GM21576 (cell line): ENCODE measurements around the gene ERBB3.
"Not testable (repeated sequence)": the region's sequence is repeated elsewhere in the genome, so short reads cannot be mapped to it uniquely, and the experiment has no call there.

Source experiments
- ATAC-seq: cut with Tn5 transposase; IDR thresholded peaks from one replicate; pipeline ENCODE4 v1.9.1; 2021; ENCODE audit warnings: mild to moderate bottlenecking, moderate library complexity; ENCODE audit not compliant: unreplicated experiment

ERBB3 gene

DNA sequence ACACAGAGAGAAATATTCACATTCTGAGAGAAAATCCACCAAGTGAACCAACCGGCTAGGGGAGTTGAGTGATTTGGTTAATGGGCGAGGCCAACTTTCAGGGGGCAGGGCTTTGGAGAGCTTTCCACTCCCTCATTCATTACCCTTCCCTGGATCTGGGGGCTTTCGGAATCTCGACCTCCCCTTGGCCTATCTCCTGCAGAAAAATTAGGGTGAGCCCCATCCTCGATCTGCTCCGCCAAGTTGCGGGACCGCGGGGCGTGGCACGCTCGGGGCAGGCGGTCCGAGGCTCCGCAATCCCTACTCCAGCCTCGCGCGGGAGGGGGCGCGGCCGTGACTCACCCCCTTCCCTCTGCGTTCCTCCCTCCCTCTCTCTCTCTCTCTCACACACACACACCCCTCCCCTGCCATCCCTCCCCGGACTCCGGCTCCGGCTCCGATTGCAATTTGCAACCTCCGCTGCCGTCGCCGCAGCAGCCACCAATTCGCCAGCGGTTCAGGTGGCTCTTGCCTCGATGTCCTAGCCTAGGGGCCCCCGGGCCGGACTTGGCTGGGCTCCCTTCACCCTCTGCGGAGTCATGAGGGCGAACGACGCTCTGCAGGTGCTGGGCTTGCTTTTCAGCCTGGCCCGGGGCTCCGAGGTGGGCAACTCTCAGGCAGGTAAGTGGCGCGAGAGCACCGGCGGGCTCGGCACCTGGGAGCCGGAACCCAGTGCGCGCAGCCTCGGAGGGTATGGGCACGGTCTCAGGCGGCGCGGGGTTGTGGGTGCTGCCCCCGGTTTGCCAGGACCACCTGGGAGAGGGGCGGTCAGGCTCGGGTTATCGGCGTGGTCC lies at the start of gene ERBB3:
TSS of gene ERBB3 (plus strand) at position 443 of the 833 bp plus-strand sequence. CDS start at position 579, 136 bp downstream.
- peak; percentile 32 for ATAC-seq

DNA sequence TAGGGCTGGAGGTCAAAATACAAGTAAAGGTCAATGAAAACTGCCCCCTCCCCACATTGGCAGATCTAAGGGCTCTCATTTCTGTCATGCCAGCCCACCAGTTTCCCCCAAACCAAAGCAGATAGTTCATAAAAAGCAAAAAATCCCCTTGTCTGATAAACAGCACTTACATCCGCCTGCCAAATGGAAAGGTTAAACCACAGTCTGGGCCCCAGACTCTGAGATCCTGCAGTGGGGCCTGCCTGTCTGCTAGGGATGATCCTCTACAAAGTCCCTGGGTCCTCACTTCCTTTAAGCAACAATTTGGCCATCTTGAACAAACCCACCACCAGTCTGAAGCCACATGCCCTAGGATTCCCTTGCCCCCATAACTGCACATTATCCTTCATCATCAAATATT lies 48.0 kb upstream of the ERBB3 start:
- ATAC-seq: no peak

DNA sequence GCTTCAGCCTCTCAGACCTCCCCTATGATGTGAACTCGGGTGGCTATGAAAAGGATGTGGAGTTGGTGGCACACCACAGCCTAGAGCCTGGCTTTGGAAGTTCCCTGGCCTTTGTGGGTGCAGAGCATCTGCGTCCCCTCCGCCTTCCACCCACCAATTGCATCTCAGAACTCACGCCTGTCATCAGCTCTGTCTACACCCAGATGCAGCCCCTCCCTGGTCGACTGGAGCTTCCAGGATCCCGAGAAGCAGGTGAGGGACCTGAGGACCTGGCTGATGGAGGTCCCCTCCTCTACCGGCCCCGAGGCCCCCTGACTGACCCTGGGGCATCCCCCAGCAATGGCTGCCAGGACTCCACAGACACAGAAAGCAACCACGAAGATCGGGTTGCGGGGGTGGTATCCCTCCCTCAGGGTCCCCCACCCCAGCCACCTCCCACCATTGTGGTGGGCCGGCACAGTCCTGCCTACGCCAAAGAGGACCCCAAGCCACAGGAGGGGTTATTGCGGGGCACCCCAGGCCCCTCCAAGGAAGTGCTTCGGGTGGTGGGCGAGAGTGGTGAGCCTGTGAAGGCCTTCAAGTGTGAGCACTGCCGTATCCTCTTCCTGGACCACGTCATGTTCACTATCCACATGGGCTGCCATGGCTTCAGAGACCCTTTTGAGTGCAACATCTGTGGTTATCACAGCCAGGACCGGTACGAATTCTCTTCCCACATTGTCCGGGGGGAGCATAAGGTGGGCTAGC lies 45.2 kb upstream of the ERBB3 start:
- ATAC-seq: no peak

DNA sequence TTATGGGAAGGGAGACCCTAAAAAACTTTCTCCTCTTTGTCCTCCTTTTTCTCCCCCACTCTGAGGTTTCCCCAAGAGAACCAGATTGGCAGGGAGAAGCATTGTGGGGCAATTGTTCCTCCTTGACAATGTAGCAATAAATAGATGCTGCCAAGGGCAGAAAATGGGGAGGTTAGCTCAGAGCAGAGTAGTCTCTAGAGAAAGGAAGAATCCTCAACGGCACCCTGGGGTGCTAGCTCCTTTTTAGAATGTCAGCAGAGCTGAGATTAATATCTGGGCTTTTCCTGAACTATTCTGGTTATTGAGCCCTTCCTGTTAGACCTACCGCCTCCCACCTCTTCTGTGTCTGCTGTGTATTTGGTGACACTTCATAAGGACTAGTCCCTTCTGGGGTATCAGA lies 42.8 kb upstream of the ERBB3 start:
- ATAC-seq: no peak

DNA sequence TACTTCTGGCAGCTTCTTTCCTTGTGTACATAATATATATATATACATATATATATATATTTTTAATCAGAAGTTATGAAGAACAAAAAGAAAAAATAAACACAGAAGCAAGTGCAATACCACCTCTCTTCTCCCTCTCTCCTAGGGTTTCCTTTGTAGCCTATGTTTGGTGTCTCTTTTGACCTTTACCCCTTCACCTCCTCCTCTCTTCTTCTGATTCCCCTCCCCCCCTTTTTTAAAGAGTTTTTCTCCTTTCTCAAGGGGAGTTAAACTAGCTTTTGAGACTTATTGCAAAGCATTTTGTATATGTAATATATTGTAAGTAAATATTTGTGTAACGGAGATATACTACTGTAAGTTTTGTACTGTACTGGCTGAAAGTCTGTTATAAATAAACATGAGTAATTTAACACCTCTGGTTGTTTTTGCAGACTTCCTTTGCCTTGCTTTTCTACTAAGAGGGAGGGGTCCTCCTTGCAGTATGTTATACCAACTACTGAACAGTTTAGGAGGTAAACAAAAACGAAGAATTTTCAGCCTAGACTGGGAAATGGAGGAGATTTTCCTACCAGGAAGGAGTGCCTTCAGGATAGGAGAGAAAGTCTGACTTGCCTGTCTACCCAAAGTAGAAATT lies 41.8 kb upstream of the ERBB3 start:
- no peak for ATAC-seq

DNA sequence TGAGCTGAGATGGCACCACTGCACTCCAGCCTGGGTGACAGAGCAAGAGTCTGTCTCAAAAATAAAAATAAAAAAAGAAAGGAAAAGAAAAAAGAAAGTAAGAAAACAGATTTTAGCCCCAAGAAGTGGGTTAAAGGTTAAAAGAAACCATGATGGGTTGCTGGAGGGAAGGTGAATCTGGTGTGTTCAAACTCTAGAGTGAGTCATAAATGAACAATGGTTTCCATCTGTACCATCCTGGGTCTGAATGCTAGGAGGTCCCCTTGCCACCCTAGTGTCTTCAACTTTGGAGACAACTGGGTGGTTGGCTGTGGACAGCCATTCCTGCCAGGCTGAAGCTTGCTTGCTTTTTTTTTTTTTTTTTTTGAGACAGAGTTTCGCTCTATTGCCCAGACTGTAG lies 39.8 kb upstream of the ERBB3 start:
- no peak for ATAC-seq

DNA sequence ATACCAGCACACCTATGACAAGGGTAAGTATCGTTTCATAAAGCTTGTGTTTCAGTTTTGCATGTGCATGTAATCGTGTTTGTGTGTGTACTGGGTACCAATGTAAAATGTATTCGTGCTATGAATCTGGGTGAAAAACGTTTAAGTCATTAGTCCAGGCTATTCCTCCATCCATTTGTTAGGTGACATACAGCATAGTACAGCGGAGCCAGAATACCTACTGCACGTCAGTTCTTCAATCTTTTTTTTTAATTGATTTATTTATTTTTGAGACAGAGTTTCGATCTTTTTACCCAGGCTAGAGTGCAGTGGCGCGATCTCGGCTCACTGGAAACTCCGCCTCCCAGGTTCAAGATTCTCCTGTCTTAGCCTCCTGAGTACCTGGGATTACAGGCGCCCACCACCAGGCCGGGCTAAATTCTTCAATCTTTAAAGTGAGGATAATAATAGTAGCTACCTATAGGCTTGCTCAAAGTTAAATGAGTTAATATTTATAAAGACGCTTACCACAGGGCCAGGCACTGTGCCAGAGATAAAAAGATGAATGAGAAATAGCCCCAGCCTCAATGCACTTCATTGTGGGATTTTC lies 38.9 kb upstream of the ERBB3 start:
- no peak for ATAC-seq

DNA sequence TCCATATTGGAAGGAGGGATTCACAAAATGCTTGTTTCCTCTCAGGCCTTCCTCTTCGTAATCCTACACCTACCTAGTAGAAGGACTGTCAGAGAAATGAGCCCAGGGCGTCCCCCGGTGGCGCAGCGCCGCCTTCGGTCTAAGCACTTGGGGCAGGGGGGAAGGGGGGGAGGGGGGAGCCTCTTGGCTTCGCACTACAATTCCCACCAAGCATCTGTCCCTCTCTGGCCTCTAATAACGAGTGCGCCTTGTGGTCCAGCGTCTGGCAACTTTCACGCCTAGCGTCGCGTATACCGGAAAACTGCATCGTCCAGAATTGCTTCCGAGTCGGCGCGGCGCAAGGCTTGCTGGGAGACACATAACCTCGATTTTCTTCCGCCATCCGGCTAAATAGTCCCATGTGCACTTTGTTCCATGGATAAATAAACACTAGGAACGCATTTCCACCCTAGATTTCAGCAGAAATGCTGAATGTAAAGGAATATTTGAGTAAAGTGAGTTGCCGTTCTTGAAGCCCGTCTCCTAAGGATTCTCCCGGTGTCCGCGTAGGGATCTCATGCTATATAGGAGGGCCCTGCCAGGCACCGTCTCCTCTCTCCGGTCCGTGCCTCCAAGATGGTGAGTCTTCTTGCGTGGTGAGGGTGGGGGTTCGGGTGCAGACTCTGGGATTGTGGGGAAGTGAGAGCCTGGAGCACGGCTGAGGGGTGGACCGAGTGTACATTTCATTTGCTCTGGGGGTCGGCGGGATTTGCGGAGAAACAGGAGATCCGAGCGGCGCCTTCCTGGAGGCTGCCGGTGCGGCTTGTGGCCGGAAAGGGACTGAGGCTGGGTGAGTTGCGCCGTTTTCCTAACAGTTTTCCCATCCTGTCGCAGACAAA lies 38.2 kb upstream of the ERBB3 start, which contains the start of gene RPS26:
TSS of gene RPS26 (plus strand) at position 367 of the 878 bp plus-strand sequence. CDS start at position 616, 249 bp downstream.
- ATAC-seq: peak; percentile 92

DNA sequence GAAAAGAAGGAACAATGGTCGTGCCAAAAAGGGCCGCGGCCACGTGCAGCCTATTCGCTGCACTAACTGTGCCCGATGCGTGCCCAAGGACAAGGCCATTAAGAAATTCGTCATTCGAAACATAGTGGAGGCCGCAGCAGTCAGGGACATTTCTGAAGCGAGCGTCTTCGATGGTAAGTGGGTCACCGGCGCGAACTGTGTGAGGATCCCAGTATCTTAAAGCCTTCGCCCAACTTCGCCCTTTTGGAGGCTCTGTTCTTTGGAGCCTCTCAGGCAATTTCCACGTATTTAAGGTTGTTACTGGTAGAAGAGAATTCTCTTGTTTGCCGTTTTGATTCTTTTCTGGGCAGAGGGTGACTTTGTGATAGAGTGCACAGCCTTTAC lies 37.5 kb upstream of the ERBB3 start:
- not testable (repeated sequence) for ATAC-seq

DNA sequence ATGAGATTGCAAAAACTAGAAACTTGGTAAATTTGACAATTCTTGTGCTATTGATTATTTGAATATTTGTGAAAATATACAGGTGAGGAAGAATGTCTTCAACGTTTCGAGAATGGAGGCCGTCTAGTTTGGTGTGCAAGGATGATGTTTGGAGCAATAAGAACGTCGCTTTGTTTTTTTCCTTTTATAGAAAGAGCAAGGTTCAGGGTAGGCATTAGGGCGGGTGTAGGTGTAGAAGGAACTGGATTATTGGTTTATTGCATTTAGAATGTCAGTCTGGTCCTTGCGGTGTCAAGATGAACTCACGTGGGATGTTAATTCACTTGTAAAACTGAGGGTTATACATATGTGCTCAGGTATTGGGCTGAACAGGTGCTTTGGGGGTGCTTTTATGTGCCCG lies 37.1 kb upstream of the ERBB3 start:
- ATAC-seq: no peak

DNA sequence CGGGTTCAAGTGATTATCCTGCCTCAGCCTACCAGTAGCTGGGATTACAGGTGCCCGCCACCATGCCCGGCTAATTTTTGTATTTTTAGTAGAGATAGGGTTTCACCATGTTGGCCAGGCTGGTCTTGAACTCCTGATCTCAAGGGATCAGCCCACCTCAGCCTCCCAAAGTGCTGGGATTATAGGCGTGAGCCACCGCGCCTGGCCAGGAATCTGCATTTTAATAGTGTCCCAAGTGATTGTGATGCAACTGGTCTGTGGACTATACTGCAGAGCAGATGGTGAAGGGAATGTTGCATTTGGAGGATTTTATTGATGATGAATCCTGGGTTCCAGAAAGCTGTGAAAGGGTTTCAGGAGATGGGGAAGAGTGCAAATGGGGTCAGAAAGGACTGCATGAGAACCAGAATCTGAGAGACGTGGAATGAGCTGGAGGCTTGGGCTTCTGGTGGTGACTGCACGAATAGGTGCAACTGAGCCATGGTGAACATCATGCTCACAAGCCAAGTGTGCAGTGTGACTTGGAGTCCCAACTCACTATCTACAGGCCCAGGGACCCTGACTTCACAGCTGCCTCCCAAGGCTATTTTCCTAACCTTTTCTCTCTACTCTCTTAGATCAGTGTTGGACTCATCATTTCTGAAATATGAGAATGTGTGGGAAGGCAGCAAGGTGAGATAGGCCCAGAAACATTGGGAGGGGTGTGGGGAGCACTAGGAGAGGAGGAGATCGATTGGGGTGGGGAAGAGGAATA lies 33.8 kb upstream of the ERBB3 start:
- no peak for ATAC-seq

DNA sequence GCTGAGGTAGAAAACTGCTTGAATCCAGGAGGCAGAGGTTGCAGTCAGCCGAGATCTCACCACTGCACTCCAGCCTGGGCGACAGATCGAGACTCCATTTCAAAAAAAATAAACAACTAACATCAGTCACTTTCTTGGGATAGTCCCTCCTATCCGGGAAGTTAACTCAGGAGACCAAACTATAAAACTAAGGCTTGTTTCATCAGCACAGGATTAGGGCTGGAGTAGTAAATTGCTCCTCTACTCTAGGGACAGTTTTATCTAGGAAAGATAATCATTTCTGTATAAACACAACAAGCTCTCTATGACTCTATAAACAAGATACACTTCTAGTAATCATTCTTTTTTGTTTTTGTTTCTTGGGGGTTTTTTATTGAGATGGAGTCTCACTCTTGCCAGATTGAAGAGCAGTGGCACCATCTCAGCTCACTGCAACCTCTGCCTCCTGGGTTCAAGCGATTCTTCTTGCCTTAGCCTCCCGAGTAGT lies 26.5 kb upstream of the ERBB3 start:
- ATAC-seq: no peak

DNA sequence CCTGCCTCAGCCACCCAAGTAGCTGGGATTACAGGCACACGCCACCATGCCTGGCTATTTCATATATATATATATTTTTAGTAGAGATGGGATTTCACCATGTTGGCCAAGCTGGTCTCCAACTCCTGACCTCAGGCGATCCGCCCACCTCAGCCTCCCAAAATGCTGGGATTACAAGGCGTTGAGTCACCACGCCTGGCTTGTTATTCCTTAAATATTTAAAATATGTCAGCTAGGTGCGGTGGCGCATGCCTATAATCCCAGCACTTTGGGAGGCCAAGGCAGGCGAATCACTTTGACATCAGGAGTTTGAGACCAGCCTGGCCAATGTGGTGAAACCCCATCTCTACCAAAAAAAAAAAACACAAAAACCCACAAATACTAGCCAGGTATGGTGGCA lies 20.0 kb upstream of the ERBB3 start:
- ATAC-seq: not testable (repeated sequence)

DNA sequence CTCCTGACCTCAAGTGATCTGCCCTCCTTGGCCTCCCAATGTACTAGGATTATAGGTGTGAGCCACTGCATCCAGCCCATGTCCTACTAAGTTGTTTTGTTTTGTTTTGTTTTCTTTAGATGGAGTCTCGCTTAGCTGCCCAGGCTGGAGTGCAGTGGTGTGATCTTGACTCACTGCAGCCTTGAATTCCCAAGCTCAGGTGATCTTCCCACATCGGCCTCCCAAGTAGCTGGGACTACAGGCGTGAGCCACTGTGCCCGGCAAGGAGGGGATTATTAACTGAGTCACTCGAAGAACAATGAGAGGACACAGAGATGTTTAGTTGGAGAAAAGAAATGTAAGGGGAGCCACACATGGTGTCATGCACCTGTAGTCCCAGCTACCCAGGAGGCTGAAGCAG lies 18.0 kb upstream of the ERBB3 start:
- no peak for ATAC-seq

DNA sequence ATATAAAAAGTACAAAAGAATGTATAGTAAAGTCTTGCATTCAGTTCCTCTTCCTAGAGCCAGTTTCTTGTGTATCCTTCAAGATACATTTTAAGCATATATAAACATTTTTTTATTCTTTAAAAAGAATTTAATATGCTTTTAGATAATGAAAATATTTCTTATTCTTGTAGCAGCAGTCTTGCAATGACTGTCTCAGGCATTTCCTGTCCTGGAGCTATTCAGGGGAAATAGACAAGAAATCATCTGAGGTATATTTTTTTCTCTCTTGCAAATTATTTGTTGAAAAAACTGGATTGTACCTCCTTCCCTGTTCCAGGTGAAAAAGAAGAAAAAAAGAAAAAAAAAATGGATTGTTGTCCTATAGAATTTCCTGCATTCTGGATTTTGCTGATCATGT lies 17.0 kb upstream of the ERBB3 start:
- no peak for ATAC-seq

DNA sequence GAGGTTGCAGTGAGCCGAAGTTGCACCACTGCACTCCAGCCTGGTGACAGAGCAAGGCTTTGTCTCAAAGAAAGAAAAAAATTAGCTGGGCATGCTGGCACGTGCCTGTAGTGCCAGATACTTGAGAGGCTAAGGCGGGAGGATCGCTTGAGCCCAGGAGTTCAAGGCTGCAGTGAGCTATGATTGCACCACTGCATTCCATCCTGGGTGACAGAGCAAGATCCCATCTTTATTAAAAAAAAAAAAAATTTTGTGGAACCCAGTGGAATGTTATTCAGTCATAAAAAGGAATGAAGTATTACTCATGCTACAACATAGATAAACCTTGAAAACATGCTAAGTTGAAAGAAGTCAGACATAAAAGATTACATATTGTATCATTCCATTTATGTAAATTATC lies 8.3 kb upstream of the ERBB3 start:
- ATAC-seq: no peak

DNA sequence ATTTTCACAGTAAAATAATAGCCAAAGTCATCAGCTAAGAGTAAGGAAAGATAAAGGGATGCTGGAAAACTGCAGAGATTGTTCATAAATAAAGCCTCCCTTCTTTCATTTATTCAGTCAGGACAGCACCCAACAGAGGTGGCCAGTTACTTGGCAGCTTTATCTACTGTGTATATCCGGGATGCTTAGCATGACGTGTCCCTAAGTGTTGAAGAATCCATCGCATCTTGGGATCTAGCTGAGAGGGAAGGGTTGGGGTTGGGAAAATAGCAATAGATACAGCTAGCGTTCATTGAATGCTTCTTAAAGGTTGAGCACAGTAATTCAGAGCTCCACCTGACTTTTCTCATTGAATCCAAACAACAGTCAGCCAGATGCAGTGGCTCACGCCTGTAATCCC lies 5.6 kb upstream of the ERBB3 start:
- ATAC-seq: no peak

DNA sequence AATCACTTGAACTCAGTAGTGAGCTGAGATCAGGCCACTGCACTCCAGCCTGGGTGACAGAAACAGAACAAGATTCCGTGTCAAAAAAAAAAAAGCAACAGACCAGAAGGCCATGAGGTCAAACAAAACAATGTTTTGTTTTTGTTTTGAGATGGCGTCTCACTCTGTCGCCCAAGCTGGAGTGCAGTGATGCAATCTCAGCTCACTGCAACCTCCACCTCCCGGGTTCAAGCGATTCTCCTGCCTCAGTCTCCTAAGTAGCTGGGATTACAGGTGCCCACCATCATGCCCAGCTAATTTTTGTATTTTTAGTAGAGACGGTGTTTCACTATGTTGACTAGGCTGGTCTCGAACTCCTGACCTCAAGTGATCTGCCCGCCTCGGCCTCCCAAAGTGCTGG lies 2.0 kb upstream of the ERBB3 start:
- ATAC-seq: not testable (repeated sequence)

DNA sequence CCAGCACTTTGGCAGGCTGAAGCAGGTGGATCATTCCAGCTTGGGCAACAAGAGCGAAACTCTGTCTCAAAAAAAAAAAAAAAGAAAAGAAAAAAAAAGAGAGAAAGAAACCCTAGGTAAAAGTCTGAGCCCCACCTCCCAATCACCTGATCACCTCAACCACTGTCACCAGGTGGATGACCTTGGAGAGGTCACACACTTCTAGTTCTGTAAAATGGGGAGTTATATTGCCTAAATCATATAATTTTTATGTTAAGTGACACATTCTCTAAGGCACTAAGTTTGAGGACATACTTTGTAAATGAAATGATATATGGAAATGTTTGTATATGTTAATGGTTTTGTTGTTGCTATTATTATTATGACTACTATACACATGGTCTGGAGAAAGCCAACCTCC lies 1.5 kb upstream of the ERBB3 start:
- ATAC-seq: no peak
